Adrenal gland (tissue), 5 donors: ENCODE data around the gene CMIP.

ENCODE experiments used
- CTCF ChIP-seq, 6 experiments: fragments of 450-650 bp in 4 of 6; fragments of 200-600 bp in 2 of 6; sonication (generic) in 1 of 6; IDR thresholded peaks; 1 replicate in 5 of 6; 2 replicates in 1 of 6; pipeline versions ENCODE4 v1.5.1 to v1.8.0; 2016 to 2021; ENCODE audit warnings: antibody characterized with exemption in 6 of 6, mild to moderate bottlenecking in 2 of 6, moderate library complexity in 1 of 6
- POLR2A ChIP-seq, 2 donors: fragments of 450-650 bp; IDR thresholded peaks; one replicate each; pipeline ENCODE4 v1.6.1; 2017; ENCODE audit warnings: antibody characterized with exemption in 2 of 2, mild to moderate bottlenecking in 2 of 2, moderate library complexity in 1 of 2
- donor health status: DM: no; HTN: no; CAD: no.

- no peak for TF ChIP-seq CTCF (IDR thresholded peaks at IDR 0.05)
- TF ChIP-seq POLR2A (IDR thresholded peaks at IDR 0.05), result no peak
These were observed 47.7 kb downstream of the CMIP start for GRCh38 chr16:81492311-81492761.
